Measurements from ENCODE around the gene BYSL.

- TF ChIP-seq CTCF (IDR thresholded peaks at IDR 0.05; ENCODE audit: poor library complexity) (no peak), EZH2 (IDR thresholded peaks at IDR 0.05; ENCODE audit: borderline replicate concordance) (no peak), EZH2phosphoT487 (IDR thresholded peaks at IDR 0.05; ENCODE audit: low read depth, severe bottlenecking, unreplicated experiment) (no peak)
Measured at GRCh38 chr6:41878246-41878645, 43.1 kb upstream of the BYSL start.
